Uterus (tissue), 4 donors: Measurements from ENCODE around the gene GOLGA8A. TPM values are rescaled to one million over a fixed set of nuclear protein-coding genes. Genes with fewer than 3 reads are reported as not detected.
"Not testable (repeated sequence)": the region's sequence is repeated elsewhere in the genome, so short reads cannot be mapped to it uniquely, and the experiment has no call there.

Experiments
- DNase-seq, 2 donors: peaks; one replicate each; pipeline ENCODE4 v3.0.0-alpha.2; 2019 to 2020
- H3K27ac ChIP-seq, 2 donors: fragments of 200-600 bp; sonication (generic); 1 replicate in 1 of 2; 2 replicates in 1 of 2; pipeline ENCODE4 v1.5.1; 2016 to 2018
- H3K27me3 ChIP-seq, 2 donors: fragments of 200-600 bp; sonication (generic); one replicate each; pipeline ENCODE4 v1.5.1; 2018 to 2019; ENCODE audit warnings: control low read depth in 1 of 2
- H3K36me3 ChIP-seq, 2 donors: fragments of 200-600 bp; sonication (generic); one replicate each; pipeline ENCODE4 v1.5.1; 2019; ENCODE audit warnings: control low read depth in 1 of 2
- H3K4me1 ChIP-seq, 2 donors: fragments of 200-600 bp; sonication (generic); one replicate each; pipeline ENCODE4 v1.5.1; 2018 to 2019; ENCODE audit warnings: control low read depth in 1 of 2
- H3K4me3 ChIP-seq, 2 donors: fragments of 200-600 bp; sonication (generic); 1 replicate in 1 of 2; 2 replicates in 1 of 2; pipeline ENCODE4 v1.5.1; 2018 to 2019; ENCODE audit warnings: mild to moderate bottlenecking in 1 of 2
- H3K9me3 ChIP-seq, 2 donors: fragments of 200-600 bp; sonication (generic); one replicate each; pipeline ENCODE4 v1.5.1; 2019; ENCODE audit warnings: control low read depth in 1 of 2
- intact Hi-C: fragments of 100-400 bp; cut with DNase I; formaldehyde crosslinking; loops from one replicate; pipeline ENCODE4 v1.15.1; 2023; ENCODE audit warnings: low total_unique reads
- total RNA-seq, 4 donors: library from RNA; depleted of rRNA in 3 of 4; stranded (reverse); fragments of >200 nt in 3 of 4; gene quantifications; one replicate each; pipeline versions ENCODE4 v1.1.0 to v1.2.4, GENCODE V29; 2014 to 2023
- donor health status: DM: yes; HTN: yes; CAD: no.

Gene GOLGA8A
- total RNA-seq, 4 donors from 2014 or later = 17.9 to 109 (median 64.2) TPM

DNA sequence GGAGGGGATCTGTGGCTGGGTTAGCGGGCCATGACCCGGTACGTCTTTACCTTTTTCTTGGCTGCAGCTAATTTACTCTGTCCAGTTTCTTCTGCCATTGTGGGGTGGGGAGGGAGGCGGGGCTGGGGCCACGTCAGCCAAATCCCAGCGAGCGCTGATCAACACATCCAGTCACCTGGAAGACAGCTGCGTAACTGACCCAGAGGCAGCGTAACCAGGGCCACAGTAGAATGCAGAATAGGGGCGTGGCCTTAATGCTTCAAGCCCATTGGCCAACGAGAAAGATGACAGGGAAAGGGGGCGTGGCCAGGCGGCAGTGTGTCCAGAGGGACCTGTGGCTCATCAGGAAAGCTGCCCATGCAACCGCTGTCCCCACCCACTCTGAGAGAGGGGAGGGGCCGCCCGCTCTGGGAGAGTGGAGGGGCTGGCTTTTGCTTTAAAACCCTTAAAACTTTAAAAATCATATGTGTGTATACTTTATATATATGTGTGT, 48.0 kb downstream of the GOLGA8A start:
- H3K4me1 ChIP-seq, H3K27me3 ChIP-seq, intact Hi-C loops, H3K36me3 ChIP-seq, H3K9me3 ChIP-seq, H3K4me3 ChIP-seq, H3K27ac ChIP-seq, DNase-seq: not testable (repeated sequence)

Other genes with a start within 250 kb of the GOLGA8A start
- 100 to 1,000 TPM in 2 of 4 donors, 10 to 100 TPM in 2; 75.5 to 116 (median 97.8) TPM for gene KATNBL1, start 227.7 kb downstream of the GOLGA8A start, total RNA-seq
- 100 to 1,000 TPM in 1 of 4 donors, 10 to 100 TPM in 3; 69.2 to 137 (median 94.1) TPM for gene EMC4, start 212.8 kb downstream of the GOLGA8A start, total RNA-seq
- 10 to 100 TPM; 16.8 to 26.9 (median 22.2) TPM for gene SLC12A6, start 100.0 kb downstream of the GOLGA8A start, total RNA-seq
- 10 to 100 TPM; 56.9 to 78.8 (median 72.3) TPM for gene NOP10, start 94.7 kb downstream of the GOLGA8A start, total RNA-seq
- not detected for gene NUTM1, start 94.5 kb downstream of the GOLGA8A start, total RNA-seq
- 10 to 100 TPM in 2 of 4 donors, 1 to 10 TPM in 2; 2.4 to 73.1 (median 7.3) TPM for gene LPCAT4, start 70.6 kb downstream of the GOLGA8A start, total RNA-seq
- gene GOLGA8B, start 145.8 kb upstream of the GOLGA8A start, total RNA-seq = 100 to 1,000 TPM in 1 of 4 donors, 10 to 100 TPM in 3; 20.3 to 242 (median 71.6) TPM